Psoas muscle (tissue), 8 donors: ENCODE data around the gene DNAJC16. TPM values are rescaled to one million over a fixed set of nuclear protein-coding genes. Genes with fewer than 3 reads are reported as not detected.

Experiments
- ATAC-seq, 4 donors: fragments of 200-7000 bp; cut with Tn5 transposase; one replicate each; pipeline ENCODE4 v1.9.1; 2020; ENCODE audit warnings: moderate library complexity in 3 of 4, mild to moderate bottlenecking in 2 of 4
- DNase-seq, 2 donors: peaks; one replicate each; pipeline ENCODE4 v3.0.0-alpha.2; 2020
- H3K27ac ChIP-seq: fragments of 200-600 bp; one replicate; pipeline ENCODE4 v1.8.0; 2022
- H3K27me3 ChIP-seq, 3 donors: fragments of 200-600 bp in 1 of 3; one replicate each; pipeline versions ENCODE4 v1.6.1 to v1.8.0; 2013 to 2022; ENCODE audit warnings: low read length in 2 of 3, mild to moderate bottlenecking in 2 of 3, moderate library complexity in 1 of 3; ENCODE audit not compliant: insufficient read depth in 3 of 3
- H3K36me3 ChIP-seq, 2 donors: fragments of 200-600 bp in 1 of 2; one replicate each; pipeline versions ENCODE4 v1.6.1 to v1.8.0; 2013 to 2022; ENCODE audit warnings: low read depth in 1 of 2, mild to moderate bottlenecking in 1 of 2, moderate library complexity in 1 of 2; ENCODE audit not compliant: insufficient read depth in 1 of 2
- H3K4me1 ChIP-seq: fragments of 200-600 bp; one replicate; pipeline ENCODE4 v1.8.0; 2022
- H3K4me3 ChIP-seq: fragments of 200-600 bp; one replicate; pipeline ENCODE4 v1.8.0; 2022; ENCODE audit warnings: mild to moderate bottlenecking
- H3K9me3 ChIP-seq: fragments of 200-600 bp; one replicate; pipeline ENCODE4 v1.8.0; 2022
- WGBS, 3 donors: extraction: QIAGEN DNeasy Blood & Tissue Kit; methylation state at CpG; one replicate each; pipeline versions ENCODE4 v1.1.6 to v1.1.7; 2013; 5-methylcytosine and 5-hydroxymethylcytosine counted together
- intact Hi-C, 2 donors: fragments of 100-400 bp; cut with DNase I; formaldehyde crosslinking; loops; one replicate each; pipeline versions ENCODE4 v1.11.0 to v1.14.2; 2022
- polyA plus RNA-seq, 3 donors: library from polyadenylated mRNA; stranded (reverse); fragments of 200-250 nt; gene quantifications; one replicate each; pipeline ENCODE4 v1.2.3, GENCODE V29; 2013
- total RNA-seq, 4 donors: library from RNA; stranded (reverse); fragmentation: NEBNext Ultra II Directional in 2 of 4; extraction: Animal tissue kit (Norgen Biotek cat#: 25700) in 2 of 4; gene quantifications; one replicate each; pipeline versions ENCODE4 v1.2.1 to v1.2.4, GENCODE V29; 2021 to 2023
- TF ChIP-seq, protein P1 (sequence below): fragments of 200-600 bp; IDR thresholded peaks from one replicate; pipeline ENCODE4 v1.8.0; 2022; ENCODE audit warnings: antibody characterized with exemption
- donor health status: healthy with polysubstance abuse.
- donor health status: DM: no; HTN: no; CAD: no; lungs with moderate emphysema.
- donor health status: Bipolar disorder and iron deficiency.
- donor health status: healthy.
- donor health status: DM: yes; HTN: yes; CAD: no.
- donor health status: DM: no; HTN: no; CAD: no.
- donor health status: DM: no; HTN: no; CAD: no.
- donor health status: DM: yes; HTN: yes; CAD: no.

The DNAJC16 gene
- total and polyA plus RNA-seq, 7 donors, result 6.8 to 29.9 (median 17.2) TPM

DNA sequence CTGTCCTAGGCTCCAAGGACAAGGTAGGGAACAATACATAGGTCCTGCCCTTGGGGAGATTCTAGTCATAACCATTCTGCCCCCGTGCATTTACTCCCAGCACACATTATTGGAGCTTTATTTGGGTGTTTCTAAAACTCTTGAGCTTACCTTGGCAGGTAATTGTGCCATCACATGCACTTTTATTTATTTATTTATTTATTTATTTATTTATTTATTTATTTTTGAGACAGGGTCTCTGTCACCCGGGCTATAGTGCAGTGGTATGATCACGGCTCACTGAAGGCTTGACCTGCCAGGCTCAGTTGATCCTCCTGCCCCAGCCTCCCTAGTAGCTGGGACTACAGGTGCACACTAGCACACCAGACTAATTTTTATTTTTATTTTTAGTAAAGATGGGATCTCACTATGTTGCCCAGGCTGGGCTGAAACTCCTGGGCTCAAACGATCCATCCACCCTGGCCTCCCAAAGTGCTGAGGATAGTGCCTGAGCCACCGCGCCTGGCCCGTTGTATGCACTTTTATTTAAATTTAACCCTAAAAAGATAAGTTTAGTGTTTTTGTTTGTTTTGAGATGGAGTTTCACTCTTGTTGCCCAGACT, 49.0 kb downstream of the DNAJC16 start:
- TF ChIP-seq, protein P1, sequence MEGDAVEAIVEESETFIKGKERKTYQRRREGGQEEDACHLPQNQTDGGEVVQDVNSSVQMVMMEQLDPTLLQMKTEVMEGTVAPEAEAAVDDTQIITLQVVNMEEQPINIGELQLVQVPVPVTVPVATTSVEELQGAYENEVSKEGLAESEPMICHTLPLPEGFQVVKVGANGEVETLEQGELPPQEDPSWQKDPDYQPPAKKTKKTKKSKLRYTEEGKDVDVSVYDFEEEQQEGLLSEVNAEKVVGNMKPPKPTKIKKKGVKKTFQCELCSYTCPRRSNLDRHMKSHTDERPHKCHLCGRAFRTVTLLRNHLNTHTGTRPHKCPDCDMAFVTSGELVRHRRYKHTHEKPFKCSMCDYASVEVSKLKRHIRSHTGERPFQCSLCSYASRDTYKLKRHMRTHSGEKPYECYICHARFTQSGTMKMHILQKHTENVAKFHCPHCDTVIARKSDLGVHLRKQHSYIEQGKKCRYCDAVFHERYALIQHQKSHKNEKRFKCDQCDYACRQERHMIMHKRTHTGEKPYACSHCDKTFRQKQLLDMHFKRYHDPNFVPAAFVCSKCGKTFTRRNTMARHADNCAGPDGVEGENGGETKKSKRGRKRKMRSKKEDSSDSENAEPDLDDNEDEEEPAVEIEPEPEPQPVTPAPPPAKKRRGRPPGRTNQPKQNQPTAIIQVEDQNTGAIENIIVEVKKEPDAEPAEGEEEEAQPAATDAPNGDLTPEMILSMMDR, result no peak
- intact Hi-C loops, result no loop called here
- H3K36me3 ChIP-seq, result peaks cover 0 to 3% of the 10 kb centered on the region in 2 donors
- H3K27ac ChIP-seq, result peak overlapping the region; percentile 95
- WGBS, 3 donors, result 94 to 96% (median 94%) methylated on average over 7 of the region's 7 CpGs
- H3K27me3 ChIP-seq, result no peaks in the 10 kb centered on the region
- ATAC-seq (no peak), DNase-seq (no peak)
- H3K4me3 ChIP-seq, result no peak overlapping the region
- H3K9me3 ChIP-seq, result no peaks in the 10 kb centered on the region
- peaks cover 37% of the 10 kb centered on the region for H3K4me1 ChIP-seq

DNA sequence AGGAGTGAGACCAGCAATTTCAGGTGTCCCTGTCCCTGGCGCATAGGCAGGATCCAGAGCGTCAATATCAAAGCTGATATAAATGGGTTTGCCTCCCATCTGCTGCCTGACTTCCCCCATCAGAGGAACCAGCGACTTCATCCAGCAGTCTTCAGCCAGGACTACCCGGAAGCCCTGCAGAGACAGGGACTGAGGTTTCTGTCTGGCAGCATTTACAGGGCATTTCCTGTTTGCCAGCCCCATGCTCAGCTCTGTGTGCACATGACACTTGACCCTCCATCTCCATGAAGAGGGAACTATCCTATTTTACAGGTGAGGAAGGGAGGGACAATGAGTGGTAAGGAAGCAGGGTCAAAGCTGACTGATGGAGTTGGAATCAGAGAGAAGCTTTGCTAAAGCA, 51.0 kb downstream of the DNAJC16 start:
- no peaks in the 10 kb centered on the region for H3K9me3 ChIP-seq
- no peak for DNase-seq
- H3K4me1 ChIP-seq, result peaks cover 39% of the 10 kb centered on the region
- no peak overlapping the region for H3K4me3 ChIP-seq
- WGBS, 3 donors, result 44 to 68% (median 57%) methylated on average over 4 of the region's 4 CpGs
- H3K27me3 ChIP-seq, result no peaks in the 10 kb centered on the region
- intact Hi-C loops, result no loop called here
- no peak for ATAC-seq
- H3K27ac ChIP-seq, result peak overlapping the region; percentile 95
- TF ChIP-seq, protein P1, result no peak
- no peaks in the 10 kb centered on the region for H3K36me3 ChIP-seq

DNA sequence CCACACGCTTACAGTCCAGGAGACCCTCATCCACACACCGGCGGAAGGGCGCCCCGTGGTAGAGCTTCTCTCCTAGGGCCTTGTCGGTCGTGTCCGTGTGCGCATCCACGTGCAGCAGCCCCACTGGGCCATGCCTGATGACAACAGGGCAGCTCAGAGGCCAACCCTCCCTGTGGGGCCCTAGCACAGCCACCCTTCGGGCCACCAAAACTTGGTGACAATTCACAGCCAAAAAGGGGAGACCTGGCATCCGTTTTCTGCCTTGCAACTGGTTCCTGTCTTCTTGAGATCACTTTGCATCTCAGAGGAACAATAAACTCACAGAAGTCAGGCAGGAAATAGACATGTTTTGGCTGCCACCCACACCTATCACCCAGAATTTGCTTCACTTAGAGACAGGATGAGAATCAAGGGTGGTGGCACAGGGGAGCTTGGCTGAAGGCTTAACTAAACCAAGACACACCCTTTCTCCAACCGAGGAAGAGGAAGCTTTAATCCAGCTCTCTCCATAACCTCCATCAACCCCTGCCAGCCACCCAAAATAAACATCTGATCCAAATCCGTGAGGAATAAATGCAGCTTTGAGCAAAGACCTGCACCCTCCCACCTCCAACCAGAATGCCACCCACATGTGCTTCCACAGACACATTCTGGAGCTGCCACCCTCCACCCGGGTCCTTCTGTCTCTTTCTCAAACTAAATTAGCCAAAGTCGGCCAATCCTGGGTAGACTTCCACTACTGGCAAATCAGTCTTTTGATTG, 52.5 kb downstream of the DNAJC16 start:
- WGBS, 3 donors, result 67 to 69% (median 67%) methylated on average over 16 of the region's 16 CpGs
- intact Hi-C loops, result no loop called here
- Histone ChIP-seq H3K27me3 (no peaks in the 10 kb centered on the region), H3K9me3 (no peaks in the 10 kb centered on the region), H3K27ac (peak overlapping the region; percentile 95), H3K4me1 (peaks cover 53% of the 10 kb centered on the region), H3K4me3 (peak overlapping the region; percentile 31), H3K36me3 (no peaks in the 10 kb centered on the region)
- DNase-seq (no peak), ATAC-seq (peak; percentile 2 to 16 (median 10))
- TF ChIP-seq, protein P1, result no peak

DNA sequence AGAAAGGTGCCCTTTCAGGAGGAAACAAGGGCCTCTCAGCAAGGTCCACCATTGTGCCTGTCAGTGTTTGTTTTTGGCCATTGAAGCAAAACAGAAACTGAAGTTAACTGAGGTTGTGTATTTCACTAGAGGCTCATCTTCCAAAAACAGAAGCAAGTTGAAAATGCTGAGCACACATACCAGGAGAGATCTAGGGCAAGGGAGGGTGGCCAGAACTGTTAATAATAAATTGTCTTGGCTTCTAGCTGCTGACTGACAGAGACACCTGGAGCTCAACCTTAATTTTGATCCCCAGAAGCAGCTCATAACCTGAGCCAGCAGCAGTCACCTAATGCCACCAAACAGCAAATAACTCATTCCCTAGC, 53.0 kb downstream of the DNAJC16 start:
- Histone ChIP-seq H3K27ac (peak overlapping the region; percentile 95), H3K4me1 (peaks cover 59% of the 10 kb centered on the region), H3K4me3 (peak overlapping the region; percentile 31), H3K27me3 (no peaks in the 10 kb centered on the region), H3K9me3 (no peaks in the 10 kb centered on the region), H3K36me3 (no peaks in the 10 kb centered on the region)
- peak; percentile 86 to 94 (median 91) for ATAC-seq
- DNase-seq, result no peak
- TF ChIP-seq, protein P1, result no peak
- intact Hi-C loops, result loop anchor here (5.0 kb wide), 2 partner anchors 43 to 158 kb away; partner anchors contain the start of gene SLC25A34 (in 1 of the 2)
